Spinal cord (tissue), 10 donors: Measurements from ENCODE around the gene ARAP1. TPM values are rescaled to one million over a fixed set of nuclear protein-coding genes. Genes with fewer than 3 reads are reported as not detected.

Source experiments
- DNase-seq, 6 donors: peaks; one replicate each; pipeline versions ENCODE4 v3.0.0 to v3.0.0-alpha.2; 2013 to 2015; ENCODE audit warnings: low spot score in 6 of 6, low read depth in 4 of 6
- H3K27ac ChIP-seq: one replicate; pipeline ENCODE4 v1.5.1; 2013; ENCODE audit warnings: low read depth, low read length, control low read depth
- H3K27me3 ChIP-seq: one replicate; pipeline ENCODE4 v1.6.1; 2013; ENCODE audit warnings: low read length; ENCODE audit not compliant: control insufficient read depth, insufficient read depth
- H3K36me3 ChIP-seq: one replicate; pipeline ENCODE4 v1.6.1; 2013; ENCODE audit warnings: low read length; ENCODE audit not compliant: control insufficient read depth, insufficient read depth
- H3K4me1 ChIP-seq: one replicate; pipeline ENCODE4 v1.6.1; 2013; ENCODE audit warnings: low read length; ENCODE audit not compliant: control insufficient read depth, insufficient read depth
- H3K4me3 ChIP-seq: one replicate; pipeline ENCODE4 v1.5.1; 2013; ENCODE audit warnings: low read depth, low read length, control low read depth
- H3K9me3 ChIP-seq: one replicate; pipeline ENCODE4 v1.6.1; 2013; ENCODE audit warnings: low read length; ENCODE audit not compliant: control insufficient read depth, insufficient read depth
- WGBS: methylation state at CpG from one replicate; pipeline ENCODE4 v1.1.5; 2013; ENCODE audit warnings: missing lambda C conversion rate; ENCODE audit not compliant: insufficient coverage; 5-methylcytosine and 5-hydroxymethylcytosine counted together
- polyA plus RNA-seq, 2 donors: library from polyadenylated mRNA; unstranded; fragments of 120-200 nt; gene quantifications; one replicate each; pipeline ENCODE4 v1.2.1, GENCODE V29; 2013; ENCODE audit not compliant: insufficient read length in 2 of 2
- total RNA-seq, 2 donors: library from RNA; depleted of rRNA in 1 of 2; stranded (reverse); fragments of 120-200 nt in 1 of 2; fragments of >200 nt in 1 of 2; gene quantifications; one replicate each; pipeline versions ENCODE4 v1.2.3 to v1.2.4, GENCODE V29; 2013 to 2014
- donor health status: healthy.

ARAP1 gene
- total and polyA plus RNA-seq, 4 donors, result 44.8 to 79.2 (median 52.1) TPM

DNA sequence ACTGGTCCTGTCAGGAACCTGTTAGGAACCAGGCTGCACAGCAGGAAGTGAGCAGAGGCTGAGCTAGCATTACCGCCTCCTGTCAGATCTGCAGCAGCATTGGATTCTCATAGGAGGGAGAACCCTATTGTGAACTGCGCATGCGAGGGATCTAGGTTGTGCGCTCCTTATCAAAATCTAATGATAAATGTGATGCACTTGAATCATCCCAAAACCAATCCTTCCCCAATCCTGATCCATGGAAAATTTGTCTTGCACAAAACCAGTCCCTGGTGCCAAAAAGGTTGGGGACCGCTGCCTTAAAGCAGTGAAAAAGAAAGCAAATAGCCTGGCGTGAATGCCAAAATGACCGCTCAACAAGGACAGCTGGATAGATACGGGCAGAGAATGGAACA lies 1.9 kb upstream of the ARAP1 start:
- DNase-seq, result no peak
- Histone ChIP-seq H3K9me3 (no peaks in the 10 kb centered on the region), H3K4me1 (peaks cover 49% of the 10 kb centered on the region), H3K27ac (no peak overlapping the region), H3K27me3 (peaks cover 5% of the 10 kb centered on the region), H3K4me3 (no peak overlapping the region), H3K36me3 (peaks cover 35% of the 10 kb centered on the region)
- WGBS, result 70% methylated on average over 6 of the region's 8 CpGs

- Histone ChIP-seq H3K4me1 (peaks cover 43% of the 10 kb centered on the region), H3K4me3 (no peak overlapping the region), H3K36me3 (peaks cover 34% of the 10 kb centered on the region), H3K27me3 (peaks cover 5% of the 10 kb centered on the region), H3K9me3 (no peaks in the 10 kb centered on the region), H3K27ac (no peak overlapping the region)
- DNase-seq, result no peak
- WGBS, result 93% methylated on average over 9 of the region's 9 CpGs
These were observed 1.3 kb upstream of the ARAP1 start for GRCh38 chr11:72753341-72754148.

- Histone ChIP-seq H3K27ac (peak overlapping the region; percentile 63), H3K9me3 (no peaks in the 10 kb centered on the region), H3K4me3 (peak overlapping the region; percentile 67), H3K36me3 (peaks cover 18% of the 10 kb centered on the region), H3K4me1 (peaks cover 44% of the 10 kb centered on the region), H3K27me3 (peaks cover 5% of the 10 kb centered on the region)
- DNase-seq, result no peak
- 37% methylated on average over 13 of the region's 19 CpGs for WGBS
These were observed 806 bp downstream of the ARAP1 start for GRCh38 chr11:72751116-72752087.

DNA sequence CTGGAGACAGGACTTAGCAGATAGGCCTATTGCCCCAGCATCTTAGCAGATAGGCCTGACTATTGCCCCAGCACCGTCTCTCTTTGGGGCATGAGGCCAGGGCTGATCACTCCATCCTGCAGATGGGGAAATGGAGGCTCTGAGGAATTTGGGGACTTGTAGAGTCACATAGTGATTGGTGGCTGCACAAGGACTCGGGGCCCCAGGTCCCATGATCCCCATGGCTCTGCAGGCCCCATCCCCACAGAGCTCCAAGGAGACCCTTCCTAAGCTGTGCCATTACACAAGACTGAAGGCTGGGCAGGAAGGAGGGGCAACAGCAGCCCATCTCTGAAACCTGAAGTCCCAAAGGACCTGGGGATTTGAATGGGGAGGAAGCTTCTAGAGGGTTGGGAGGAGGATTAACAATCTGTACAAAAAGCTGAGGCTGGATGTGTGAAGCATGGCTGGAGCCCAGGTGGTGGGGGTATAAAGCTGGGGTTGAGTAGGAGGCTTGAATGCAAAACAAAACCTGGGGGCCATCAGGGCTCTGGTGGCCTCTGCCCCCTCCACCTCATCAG lies 1.6 kb downstream of the ARAP1 start:
- H3K27ac ChIP-seq, result peak overlapping the region; percentile 63
- H3K4me1 ChIP-seq, result peaks cover 44% of the 10 kb centered on the region
- DNase-seq, result no peak
- H3K27me3 ChIP-seq, result peaks cover 5% of the 10 kb centered on the region
- 67% methylated on average over 1 of the region's 2 CpGs for WGBS
- H3K9me3 ChIP-seq, result no peaks in the 10 kb centered on the region
- peaks cover 12% of the 10 kb centered on the region for H3K36me3 ChIP-seq
- peak overlapping the region; percentile 67 for H3K4me3 ChIP-seq

GRCh38 chr11:72750086-72750485 lies 2.1 kb downstream of the ARAP1 start:
- Histone ChIP-seq H3K36me3 (peaks cover 11% of the 10 kb centered on the region), H3K27ac (peak overlapping the region; percentile 63), H3K4me3 (peak overlapping the region; percentile 6), H3K27me3 (peaks cover 5% of the 10 kb centered on the region), H3K4me1 (peaks cover 44% of the 10 kb centered on the region), H3K9me3 (no peaks in the 10 kb centered on the region)
- WGBS, result 33% methylated on average over 2 of the region's 9 CpGs
- DNase-seq, result peak in 3 of 6 donors; percentile 22 to 77 (median 33)

DNA sequence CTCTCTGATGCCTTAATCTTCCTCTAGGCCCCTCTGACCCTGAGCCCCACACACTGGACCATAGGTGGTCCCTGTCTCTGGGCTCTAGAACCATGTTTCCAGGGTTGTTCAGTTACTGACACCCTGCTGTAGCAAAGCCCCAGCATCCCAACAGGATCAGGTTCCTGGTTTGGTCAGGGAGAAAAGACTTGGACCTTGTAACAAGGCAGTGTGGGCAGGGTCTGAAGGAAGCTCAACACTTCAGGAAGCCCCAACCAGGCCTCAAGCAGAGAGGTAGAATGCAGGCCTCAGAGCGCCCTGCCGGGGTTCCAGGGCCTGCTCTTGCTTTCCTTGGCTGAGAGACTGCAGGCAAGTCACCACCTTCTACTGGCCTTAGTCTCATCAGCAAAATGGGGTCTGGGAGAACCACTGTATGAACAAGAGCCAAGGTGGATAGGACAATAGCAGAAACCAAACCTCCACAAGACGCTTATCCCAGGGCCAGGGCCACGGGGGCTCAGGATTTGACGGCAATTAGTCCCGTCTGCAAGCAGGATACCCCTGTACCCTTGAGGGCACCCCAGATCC lies 4.8 kb downstream of the ARAP1 start:
- WGBS, result 87% methylated on average over 6 of the region's 6 CpGs
- peaks cover 45% of the 10 kb centered on the region for H3K4me1 ChIP-seq
- H3K27ac ChIP-seq, result no peak overlapping the region
- H3K4me3 ChIP-seq, result no peak overlapping the region
- H3K36me3 ChIP-seq, result peaks cover 8% of the 10 kb centered on the region
- DNase-seq, result no peak
- H3K27me3 ChIP-seq, result peaks cover 5% of the 10 kb centered on the region
- H3K9me3 ChIP-seq, result no peaks in the 10 kb centered on the region

DNA sequence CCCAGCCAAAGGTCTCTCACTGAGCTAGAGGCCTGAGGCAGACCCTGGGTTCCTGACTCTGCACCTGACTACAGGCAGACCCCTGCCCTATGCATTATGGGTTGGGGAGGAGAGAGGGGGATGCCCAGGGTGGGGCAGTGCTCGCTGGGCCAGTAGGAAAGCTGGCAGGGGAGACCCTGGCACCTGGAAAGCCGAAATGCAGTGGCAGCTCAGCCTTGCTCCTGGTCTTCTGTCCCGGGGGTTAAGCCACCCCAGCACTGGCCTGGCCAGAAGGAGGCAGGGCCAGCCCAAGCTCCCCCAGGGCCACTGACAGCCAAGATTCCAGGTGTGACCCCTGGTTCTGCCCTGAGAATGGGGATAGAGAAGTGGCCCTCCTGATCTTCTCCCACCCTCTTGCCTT lies 5.4 kb downstream of the ARAP1 start:
- Histone ChIP-seq H3K4me1 (peaks cover 42% of the 10 kb centered on the region), H3K4me3 (no peak overlapping the region), H3K27ac (no peak overlapping the region), H3K36me3 (peaks cover 8% of the 10 kb centered on the region), H3K27me3 (peaks cover 2% of the 10 kb centered on the region), H3K9me3 (no peaks in the 10 kb centered on the region)
- DNase-seq, result no peak
- 82% methylated on average over 3 of the region's 3 CpGs for WGBS

- H3K27me3 ChIP-seq, result no peaks in the 10 kb centered on the region
- no peak overlapping the region for H3K4me3 ChIP-seq
- H3K27ac ChIP-seq, result no peak overlapping the region
- 77% methylated on average over 9 of the region's 11 CpGs for WGBS
- H3K4me1 ChIP-seq, result peaks cover 42% of the 10 kb centered on the region
- DNase-seq, result no peak
- no peaks in the 10 kb centered on the region for H3K9me3 ChIP-seq
- peaks cover 8% of the 10 kb centered on the region for H3K36me3 ChIP-seq
These were observed 6.2 kb downstream of the ARAP1 start for GRCh38 chr11:72745925-72746550.

GRCh38 chr11:72745511-72745910 lies 6.7 kb downstream of the ARAP1 start:
- no peaks in the 10 kb centered on the region for H3K27me3 ChIP-seq
- peaks cover 8% of the 10 kb centered on the region for H3K36me3 ChIP-seq
- H3K9me3 ChIP-seq, result no peaks in the 10 kb centered on the region
- H3K4me1 ChIP-seq, result peaks cover 39% of the 10 kb centered on the region
- H3K4me3 ChIP-seq, result no peak overlapping the region
- DNase-seq, result no peak
- 85% methylated on average over 5 of the region's 5 CpGs for WGBS
- H3K27ac ChIP-seq, result no peak overlapping the region
